Prostate gland (tissue), 2 donors: Measurements from ENCODE around the gene LINGO1. TPM values are rescaled to one million over a fixed set of nuclear protein-coding genes. Genes with fewer than 3 reads are reported as not detected.

Experiments used
- DNase-seq: peaks from one replicate; pipeline ENCODE4 v3.0.0-alpha.2; 2019; ENCODE audit warnings: low spot score
- H3K27ac ChIP-seq, 2 donors: fragments of 200-600 bp; sonication (generic); 2 replicates each; pipeline ENCODE4 v1.5.1; 2017 to 2019
- H3K27me3 ChIP-seq: fragments of 200-600 bp; sonication (generic); replicated peaks from 2 replicates; pipeline ENCODE4 v1.5.1; 2019; ENCODE audit not compliant: insufficient read depth
- H3K36me3 ChIP-seq, 2 donors: fragments of 200-600 bp; sonication (generic); 1 replicate in 1 of 2; 2 replicates in 1 of 2; pipeline versions ENCODE4 v1.5.1 to v1.8.1; 2017 to 2019
- H3K4me1 ChIP-seq: fragments of 200-600 bp; sonication (generic); replicated peaks from 2 replicates; pipeline ENCODE4 v1.5.1; 2019
- H3K4me3 ChIP-seq, 2 donors: fragments of 200-600 bp; sonication (generic); 2 replicates each; pipeline ENCODE4 v1.5.1; 2017 to 2019
- H3K9me3 ChIP-seq: fragments of 200-600 bp; sonication (generic); 2 replicates; pipeline ENCODE4 v1.5.1; 2017
- POLR2A ChIP-seq: fragments of 450-650 bp; IDR thresholded peaks from one replicate; pipeline ENCODE4 v1.6.1; 2016; ENCODE audit warnings: antibody characterized with exemption, mild to moderate bottlenecking
- POLR2AphosphoS5 ChIP-seq: sonication (generic); formaldehyde crosslinking; IDR thresholded peaks from one replicate; pipeline ENCODE4 v1.6.1; 2017; ENCODE audit warnings: antibody characterized with exemption
- WGBS: methylation state at CpG from one replicate; pipeline ENCODE4 v1.1.5; 2018; 5-methylcytosine and 5-hydroxymethylcytosine counted together
- intact Hi-C: fragments of 100-400 bp; cut with DNase I; formaldehyde crosslinking; loops from one replicate; pipeline ENCODE4 v1.14.2; 2022
- total RNA-seq, 2 donors: library from RNA; depleted of rRNA; stranded (reverse); fragments of >200 nt; gene quantifications; one replicate each; pipeline ENCODE4 v1.1.0, GENCODE V29; 2016
- TF ChIP-seq, protein P1 (sequence below), 4 experiments: fragments of 200-600 bp in 2 of 4; fragments of 450-650 bp in 2 of 4; sonication (generic) in 2 of 4; IDR thresholded peaks; 1 replicate in 3 of 4; 2 replicates in 1 of 4; pipeline ENCODE4 v1.5.1; 2016 to 2019; ENCODE audit warnings: antibody characterized with exemption in 4 of 4, mild to moderate bottlenecking in 2 of 4, moderate library complexity in 2 of 4

LINGO1 gene
- total RNA-seq, 2 donors from 2014 or later = 2.9 to 10.2 TPM

DNA sequence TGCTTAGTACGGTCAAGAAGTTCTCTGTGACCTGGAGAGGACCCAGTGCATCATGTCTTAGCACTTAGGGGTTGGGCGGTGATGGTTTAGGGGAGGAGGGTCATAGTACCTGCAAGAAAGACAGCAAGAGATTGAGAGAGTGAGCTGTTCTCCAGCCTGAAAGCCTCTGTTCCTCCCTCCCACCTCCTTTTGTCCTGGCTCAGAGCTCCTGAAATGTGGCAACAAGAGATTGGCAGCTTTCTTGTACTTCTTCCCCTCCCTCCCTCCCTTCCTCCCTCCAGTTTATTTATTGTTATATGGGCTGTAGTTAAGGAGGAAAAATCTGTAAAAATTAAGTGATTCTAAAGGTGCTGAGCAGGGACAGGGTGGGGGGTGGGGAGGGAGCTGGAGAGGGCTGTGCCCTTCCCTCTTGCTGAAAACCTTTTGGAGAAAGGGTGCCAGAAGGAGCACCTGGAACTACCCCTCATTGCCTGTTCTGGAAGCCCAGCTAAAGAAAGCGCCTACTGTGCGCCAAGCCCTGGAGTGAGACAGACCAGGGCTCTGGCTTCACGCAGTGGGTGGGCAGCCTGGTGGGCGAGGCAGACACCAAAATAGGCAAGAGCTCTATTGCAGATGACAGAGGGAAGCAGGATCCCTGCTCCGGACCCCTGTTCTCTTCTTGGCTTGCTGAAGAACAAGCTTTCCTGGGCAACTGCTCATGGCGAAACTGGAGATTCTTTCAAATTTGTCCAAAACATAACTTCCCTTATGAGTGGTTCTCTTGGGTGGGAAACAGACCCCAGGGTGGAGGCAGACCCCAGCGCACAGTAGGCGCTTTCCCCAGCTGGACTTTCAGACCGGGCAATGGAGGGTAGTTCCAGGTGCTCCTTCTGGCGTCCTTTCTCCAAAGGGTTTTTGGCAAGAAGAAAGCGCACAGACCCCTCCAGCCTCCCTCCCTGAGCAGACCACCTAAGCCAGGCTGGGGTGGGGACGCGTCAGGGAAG, 35.6 kb downstream of the LINGO1 start:
- WGBS = 97% methylated on average over 15 of the region's 15 CpGs
- intact Hi-C loops = no loop called here
- DNase-seq = no peak

DNA sequence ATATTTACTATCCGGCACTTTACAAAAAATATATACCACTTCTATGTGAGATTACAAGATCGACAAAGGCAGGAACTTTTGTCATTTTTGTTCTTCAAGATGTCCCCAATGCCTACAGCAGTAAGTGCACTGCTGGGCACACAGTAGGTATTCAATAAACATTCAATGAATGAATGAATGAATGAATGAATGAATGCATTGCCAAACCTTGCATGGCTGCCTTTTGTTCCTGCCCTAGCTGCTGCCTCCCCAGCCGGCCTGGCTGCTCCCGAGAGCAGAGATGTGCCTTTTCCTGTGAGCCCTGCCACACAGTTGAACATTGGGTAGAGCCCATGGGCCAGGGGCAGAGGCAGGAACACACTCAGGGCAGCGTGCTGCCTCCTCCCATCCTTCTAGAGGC, 37.5 kb downstream of the LINGO1 start:
- DNase-seq = no peak
- Histone ChIP-seq H3K4me3 (no peak overlapping the region), H3K27ac (no peak overlapping the region), H3K4me1 (no peaks in the 10 kb centered on the region), H3K27me3 (no peaks in the 10 kb centered on the region), H3K36me3 (no peaks in the 10 kb centered on the region), H3K9me3 (no peaks in the 10 kb centered on the region)
- 63% methylated on average over 4 of the region's 5 CpGs for WGBS
- intact Hi-C loops = no loop called here
- TF ChIP-seq, protein P1, sequence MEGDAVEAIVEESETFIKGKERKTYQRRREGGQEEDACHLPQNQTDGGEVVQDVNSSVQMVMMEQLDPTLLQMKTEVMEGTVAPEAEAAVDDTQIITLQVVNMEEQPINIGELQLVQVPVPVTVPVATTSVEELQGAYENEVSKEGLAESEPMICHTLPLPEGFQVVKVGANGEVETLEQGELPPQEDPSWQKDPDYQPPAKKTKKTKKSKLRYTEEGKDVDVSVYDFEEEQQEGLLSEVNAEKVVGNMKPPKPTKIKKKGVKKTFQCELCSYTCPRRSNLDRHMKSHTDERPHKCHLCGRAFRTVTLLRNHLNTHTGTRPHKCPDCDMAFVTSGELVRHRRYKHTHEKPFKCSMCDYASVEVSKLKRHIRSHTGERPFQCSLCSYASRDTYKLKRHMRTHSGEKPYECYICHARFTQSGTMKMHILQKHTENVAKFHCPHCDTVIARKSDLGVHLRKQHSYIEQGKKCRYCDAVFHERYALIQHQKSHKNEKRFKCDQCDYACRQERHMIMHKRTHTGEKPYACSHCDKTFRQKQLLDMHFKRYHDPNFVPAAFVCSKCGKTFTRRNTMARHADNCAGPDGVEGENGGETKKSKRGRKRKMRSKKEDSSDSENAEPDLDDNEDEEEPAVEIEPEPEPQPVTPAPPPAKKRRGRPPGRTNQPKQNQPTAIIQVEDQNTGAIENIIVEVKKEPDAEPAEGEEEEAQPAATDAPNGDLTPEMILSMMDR (IDR thresholded peaks at IDR 0.05) = no peak
- TF ChIP-seq POLR2A (no peak), POLR2AphosphoS5 (no peak)

More for the DNA sequence above, 35.6 kb downstream of the LINGO1 start:
- H3K4me1 ChIP-seq = no peaks in the 10 kb centered on the region
- no peak for TF ChIP-seq POLR2A
- TF ChIP-seq, protein P1 (IDR thresholded peaks at IDR 0.05) = no peak
- no peak for TF ChIP-seq POLR2AphosphoS5
- H3K9me3 ChIP-seq = no peaks in the 10 kb centered on the region
- H3K27me3 ChIP-seq = no peaks in the 10 kb centered on the region
- H3K36me3 ChIP-seq = no peaks in the 10 kb centered on the region
- no peak overlapping the region for H3K4me3 ChIP-seq
- H3K27ac ChIP-seq = no peak overlapping the region

DNA sequence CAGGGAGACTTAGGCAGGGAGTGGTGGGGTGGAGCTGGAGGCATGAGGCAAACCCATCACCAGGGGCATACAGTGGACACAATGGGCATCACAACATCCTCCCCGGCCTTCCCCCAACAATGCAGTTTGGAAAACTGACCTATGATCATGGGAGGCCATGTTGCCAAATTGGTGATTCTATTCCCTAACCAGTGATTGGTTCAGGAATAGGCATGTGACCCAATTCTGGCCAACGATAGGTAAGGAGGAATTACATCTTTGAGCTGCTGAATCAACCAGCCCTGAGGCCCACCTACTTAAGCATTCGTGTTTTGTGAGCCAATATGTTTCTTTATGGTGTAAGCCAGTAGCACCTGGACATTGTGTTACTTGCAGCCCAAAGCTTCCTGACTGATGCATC, 40.0 kb downstream of the LINGO1 start:
- Histone ChIP-seq H3K9me3 (no peaks in the 10 kb centered on the region), H3K27me3 (no peaks in the 10 kb centered on the region), H3K4me3 (no peak overlapping the region), H3K4me1 (no peaks in the 10 kb centered on the region), H3K27ac (no peak overlapping the region), H3K36me3 (no peaks in the 10 kb centered on the region)
- intact Hi-C loops = no loop called here
- DNase-seq = no peak
- WGBS = 60% methylated on average over 3 of the region's 3 CpGs
- TF ChIP-seq POLR2AphosphoS5 = no peak
- no peak for TF ChIP-seq POLR2A
- TF ChIP-seq, protein P1 (IDR thresholded peaks at IDR 0.05) = no peak

DNA sequence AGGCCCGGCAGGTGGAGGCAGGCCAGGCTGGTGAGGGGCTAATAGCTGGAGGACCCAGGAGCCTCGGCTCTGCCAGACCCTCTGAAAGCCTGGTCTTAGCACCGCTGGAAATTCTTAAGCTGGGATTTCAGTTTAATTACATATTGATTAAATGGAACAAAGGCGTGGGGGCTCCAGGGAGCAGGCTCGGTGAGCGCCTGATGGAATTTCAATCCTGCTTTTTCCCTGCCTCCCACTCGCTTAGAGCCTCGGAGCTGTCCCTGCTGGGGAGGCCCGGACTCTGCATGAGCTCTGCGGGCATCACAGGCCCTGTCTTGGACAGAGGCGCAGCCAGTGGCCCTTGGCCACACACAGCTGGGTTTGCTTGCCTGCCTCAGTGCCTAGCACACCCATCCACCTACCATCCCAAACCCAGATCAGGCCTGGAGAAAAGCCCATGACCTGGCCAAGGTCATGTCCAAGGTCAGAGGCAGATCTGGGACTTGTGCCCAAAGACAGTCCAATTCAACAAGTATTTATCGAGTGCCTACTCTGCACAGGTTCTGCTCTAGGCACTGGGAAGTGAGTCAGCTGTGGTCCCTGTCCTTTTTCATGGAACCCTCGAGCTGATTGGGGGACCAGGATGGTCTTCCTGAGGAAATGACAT, 40.6 kb downstream of the LINGO1 start:
- intact Hi-C loops = no loop called here
- H3K4me1 ChIP-seq = no peaks in the 10 kb centered on the region
- H3K4me3 ChIP-seq = no peak overlapping the region
- no peaks in the 10 kb centered on the region for H3K9me3 ChIP-seq
- TF ChIP-seq, protein P1 (IDR thresholded peaks at IDR 0.05) = no peak
- no peak for TF ChIP-seq POLR2AphosphoS5
- no peak for TF ChIP-seq POLR2A
- no peaks in the 10 kb centered on the region for H3K27me3 ChIP-seq
- H3K27ac ChIP-seq = no peak overlapping the region
- no peak for DNase-seq
- no peaks in the 10 kb centered on the region for H3K36me3 ChIP-seq
- WGBS = 81% methylated on average over 13 of the region's 13 CpGs
